Esophagus (tissue), 2 donors: Measurements from ENCODE around the gene MZT1. TPM values are rescaled to one million over a fixed set of nuclear protein-coding genes. Genes with fewer than 3 reads are reported as not detected.

Experiments
- H3K27ac ChIP-seq, 2 donors: one replicate each; pipeline ENCODE4 v1.5.1; 2013; ENCODE audit warnings: low read depth in 2 of 2, mild to moderate bottlenecking in 2 of 2, inconsistent platforms in 1 of 2, low read length in 1 of 2, moderate library complexity in 1 of 2
- H3K27me3 ChIP-seq, 2 donors: one replicate each; pipeline ENCODE4 v1.6.1; 2013; ENCODE audit warnings: low read length in 2 of 2, control low read depth in 1 of 2, mild to moderate bottlenecking in 1 of 2; ENCODE audit not compliant: insufficient read depth in 2 of 2, control insufficient read depth in 1 of 2
- H3K36me3 ChIP-seq, 2 donors: one replicate each; pipeline ENCODE4 v1.6.1; 2013; ENCODE audit warnings: low read length in 1 of 2; ENCODE audit not compliant: control insufficient read depth in 2 of 2, insufficient read depth in 2 of 2
- H3K4me1 ChIP-seq, 2 donors: one replicate each; pipeline ENCODE4 v1.6.1; 2013; ENCODE audit warnings: low read length in 1 of 2; ENCODE audit not compliant: control insufficient read depth in 2 of 2, insufficient read depth in 2 of 2
- H3K4me3 ChIP-seq, 2 donors: one replicate each; pipeline ENCODE4 v1.5.1; 2013; ENCODE audit warnings: low read length in 2 of 2, mild to moderate bottlenecking in 2 of 2, low read depth in 1 of 2, moderate library complexity in 1 of 2
- H3K9me3 ChIP-seq, 2 donors: one replicate each; pipeline ENCODE4 v1.6.1; 2013; ENCODE audit warnings: mild to moderate bottlenecking in 2 of 2, low read depth in 1 of 2, low read length in 1 of 2, moderate library complexity in 1 of 2; ENCODE audit not compliant: control insufficient read depth in 2 of 2, insufficient read depth in 1 of 2
- WGBS, 2 donors: extraction: QIAGEN DNeasy Blood & Tissue Kit; methylation state at CpG; one replicate each; pipeline ENCODE4 v1.1.7; 2013; 5-methylcytosine and 5-hydroxymethylcytosine counted together
- polyA plus RNA-seq, 2 donors: library from polyadenylated mRNA; stranded (reverse); fragments of 200-250 nt; gene quantifications; one replicate each; pipeline ENCODE4 v1.2.3, GENCODE V29; 2013
- donor health status: healthy with polysubstance abuse.
- donor health status: Bipolar disorder and iron deficiency.

Gene MZT1
- polyA plus RNA-seq, 2 donors: 7.2 to 7.8 TPM

DNA sequence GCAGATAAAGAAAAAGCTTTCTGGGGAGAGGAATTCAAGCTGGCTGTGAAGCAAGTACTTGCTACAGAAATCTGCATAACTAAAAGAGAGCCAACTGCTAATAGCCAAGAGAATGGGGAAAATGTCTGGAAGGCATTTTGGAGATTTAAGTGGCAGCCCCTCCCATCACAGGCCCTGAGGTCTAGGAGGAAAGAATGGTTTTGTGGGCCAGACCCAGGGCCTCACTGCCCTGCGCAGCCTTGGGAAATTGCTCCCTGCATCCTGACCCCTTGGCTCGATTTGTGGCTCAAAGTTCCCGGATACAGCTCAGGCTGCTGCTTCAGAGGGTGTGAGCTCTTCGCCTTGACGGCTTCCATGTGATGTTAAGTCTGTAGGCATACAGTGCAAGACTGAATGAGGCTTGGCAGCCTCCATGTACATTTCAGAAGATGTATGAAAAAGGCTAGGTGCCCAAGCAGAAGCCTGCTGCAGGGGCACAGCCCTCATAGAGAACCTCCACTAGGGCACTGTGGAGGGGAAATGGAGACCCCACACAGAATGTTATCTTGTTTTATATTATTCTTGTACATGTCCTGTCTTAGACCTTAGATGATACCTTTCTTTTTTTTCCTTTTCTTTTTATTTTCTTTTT lies 34.4 kb downstream of the MZT1 start:
- Histone ChIP-seq H3K27me3 (no peaks in the 10 kb centered on the region), H3K36me3 (no peaks in the 10 kb centered on the region), H3K4me1 (no peaks in the 10 kb centered on the region), H3K27ac (no peak overlapping the region), H3K4me3 (no peak overlapping the region), H3K9me3 (peaks cover 2 to 3% of the 10 kb centered on the region in 2 donors)
- WGBS, 2 donors: 63 to 84% methylated on average over 5 of the region's 5 CpGs

DNA sequence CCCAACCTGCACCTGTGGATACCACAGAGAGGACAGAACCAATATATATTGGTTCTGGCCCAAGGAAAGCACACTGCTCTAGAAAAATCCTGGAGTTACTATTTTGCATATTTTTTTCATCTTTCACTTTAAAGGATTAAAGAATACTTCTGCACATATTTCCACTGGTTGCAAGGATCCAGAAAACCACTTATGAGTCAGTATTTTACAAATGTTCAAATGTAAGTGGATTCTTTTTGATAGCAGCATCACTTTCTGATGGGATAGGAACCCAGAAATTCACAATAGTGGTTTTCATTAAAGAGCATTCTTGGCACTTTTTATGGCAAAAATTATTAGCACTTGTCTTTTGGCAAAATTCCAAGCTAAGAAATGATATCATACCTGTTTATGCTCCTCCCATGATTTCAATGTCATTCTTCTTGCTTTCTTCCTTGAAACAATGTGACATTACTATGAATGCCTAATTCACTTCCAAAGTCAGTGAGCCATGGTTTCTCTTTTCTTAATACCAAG lies 38.2 kb downstream of the MZT1 start:
- Histone ChIP-seq H3K4me3 (no peak overlapping the region), H3K9me3 (peaks cover 2 to 3% of the 10 kb centered on the region in 2 donors), H3K4me1 (no peaks in the 10 kb centered on the region), H3K27ac (no peak overlapping the region), H3K36me3 (no peaks in the 10 kb centered on the region), H3K27me3 (no peaks in the 10 kb centered on the region)

GRCh38 chr13:72686766-72687165 lies 40.7 kb downstream of the MZT1 start:
- Histone ChIP-seq H3K4me1 (no peaks in the 10 kb centered on the region), H3K36me3 (no peaks in the 10 kb centered on the region), H3K9me3 (no peaks in the 10 kb centered on the region), H3K27me3 (no peaks in the 10 kb centered on the region), H3K4me3 (no peak overlapping the region), H3K27ac (no peak overlapping the region)
- 64 to 72% methylated on average over 3 of the region's 3 CpGs for WGBS, 2 donors

GRCh38 chr13:72680353-72680752 lies 47.1 kb downstream of the MZT1 start:
- Histone ChIP-seq H3K36me3 (no peaks in the 10 kb centered on the region), H3K27ac (no peak overlapping the region), H3K4me1 (no peaks in the 10 kb centered on the region), H3K9me3 (no peaks in the 10 kb centered on the region), H3K27me3 (no peaks in the 10 kb centered on the region), H3K4me3 (no peak overlapping the region)
- WGBS, 2 donors: 90 to 98% methylated on average over 1 of the region's 1 CpG

- H3K9me3 ChIP-seq: no peaks in the 10 kb centered on the region
- H3K36me3 ChIP-seq: no peaks in the 10 kb centered on the region
- H3K4me1 ChIP-seq: no peaks in the 10 kb centered on the region
- no peak overlapping the region for H3K27ac ChIP-seq
- no peaks in the 10 kb centered on the region for H3K27me3 ChIP-seq
- no peak overlapping the region for H3K4me3 ChIP-seq
- 13 to 22% methylated on average over 1 of the region's 1 CpG for WGBS, 2 donors
Measured at GRCh38 chr13:72678312-72678711, 49.1 kb downstream of the MZT1 start.

DNA sequence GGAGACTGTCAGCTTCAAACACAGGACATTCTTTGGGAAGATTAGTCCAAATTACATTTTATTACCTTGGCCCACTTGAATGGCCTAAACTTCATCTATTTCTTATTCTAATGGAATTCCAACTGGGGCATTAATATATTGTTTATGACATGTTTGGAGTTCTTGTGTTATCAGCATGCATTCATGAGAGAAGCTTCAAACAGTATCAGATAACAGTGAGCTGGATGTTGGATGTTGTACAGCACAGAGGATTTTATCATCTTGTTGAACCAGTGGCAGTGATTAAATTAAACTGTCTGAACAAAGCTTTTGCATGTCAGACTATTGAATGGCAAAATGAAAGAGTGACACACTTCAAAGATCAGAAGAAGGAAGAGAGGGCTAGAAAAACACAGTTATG lies 50.0 kb downstream of the MZT1 start:
- Histone ChIP-seq H3K36me3 (no peaks in the 10 kb centered on the region), H3K9me3 (no peaks in the 10 kb centered on the region), H3K27ac (no peak overlapping the region), H3K27me3 (no peaks in the 10 kb centered on the region), H3K4me1 (no peaks in the 10 kb centered on the region), H3K4me3 (no peak overlapping the region)

- H3K36me3 ChIP-seq: no peaks in the 10 kb centered on the region
- no peaks in the 10 kb centered on the region for H3K9me3 ChIP-seq
- H3K4me1 ChIP-seq: no peaks in the 10 kb centered on the region
- no peak overlapping the region for H3K4me3 ChIP-seq
- no peak overlapping the region for H3K27ac ChIP-seq
- H3K27me3 ChIP-seq: no peaks in the 10 kb centered on the region
- 88 to 94% methylated on average over 1 of the region's 1 CpG for WGBS, 2 donors
Measured at GRCh38 chr13:72666391-72666790, 61.0 kb downstream of the MZT1 start.

GRCh38 chr13:72662548-72662947 lies 64.9 kb downstream of the MZT1 start:
- no peaks in the 10 kb centered on the region for H3K4me1 ChIP-seq
- no peak overlapping the region for H3K27ac ChIP-seq
- H3K36me3 ChIP-seq: no peaks in the 10 kb centered on the region
- no peaks in the 10 kb centered on the region for H3K27me3 ChIP-seq
- no peaks in the 10 kb centered on the region for H3K9me3 ChIP-seq
- H3K4me3 ChIP-seq: no peak overlapping the region

Other genes with a start within 250 kb of the MZT1 start
- 1 to 10 TPM; 3.2 to 3.7 TPM for gene BORA, start 294 bp upstream of the MZT1 start, polyA plus RNA-seq
- 10 to 100 TPM in 1 of 2 donors, 1 to 10 TPM in 1; 8.2 to 12.9 TPM for gene DIS3, start 54.3 kb upstream of the MZT1 start, polyA plus RNA-seq
- 10 to 100 TPM in 1 of 2 donors, 1 to 10 TPM in 1; 5.4 to 13.1 TPM for gene PIBF1, start 54.5 kb upstream of the MZT1 start, polyA plus RNA-seq